ENCODE results near the gene FES. TPM values are rescaled to one million over a fixed set of nuclear protein-coding genes. Genes with fewer than 3 reads are reported as not detected.
A peak's percentile ranks its signal among the peaks of the same experiment; 100 is the strongest.

Gene FES
- total and polyA plus RNA-seq, 11 donors = 10.7 to 37.5 (median 15.9) TPM

DNA sequence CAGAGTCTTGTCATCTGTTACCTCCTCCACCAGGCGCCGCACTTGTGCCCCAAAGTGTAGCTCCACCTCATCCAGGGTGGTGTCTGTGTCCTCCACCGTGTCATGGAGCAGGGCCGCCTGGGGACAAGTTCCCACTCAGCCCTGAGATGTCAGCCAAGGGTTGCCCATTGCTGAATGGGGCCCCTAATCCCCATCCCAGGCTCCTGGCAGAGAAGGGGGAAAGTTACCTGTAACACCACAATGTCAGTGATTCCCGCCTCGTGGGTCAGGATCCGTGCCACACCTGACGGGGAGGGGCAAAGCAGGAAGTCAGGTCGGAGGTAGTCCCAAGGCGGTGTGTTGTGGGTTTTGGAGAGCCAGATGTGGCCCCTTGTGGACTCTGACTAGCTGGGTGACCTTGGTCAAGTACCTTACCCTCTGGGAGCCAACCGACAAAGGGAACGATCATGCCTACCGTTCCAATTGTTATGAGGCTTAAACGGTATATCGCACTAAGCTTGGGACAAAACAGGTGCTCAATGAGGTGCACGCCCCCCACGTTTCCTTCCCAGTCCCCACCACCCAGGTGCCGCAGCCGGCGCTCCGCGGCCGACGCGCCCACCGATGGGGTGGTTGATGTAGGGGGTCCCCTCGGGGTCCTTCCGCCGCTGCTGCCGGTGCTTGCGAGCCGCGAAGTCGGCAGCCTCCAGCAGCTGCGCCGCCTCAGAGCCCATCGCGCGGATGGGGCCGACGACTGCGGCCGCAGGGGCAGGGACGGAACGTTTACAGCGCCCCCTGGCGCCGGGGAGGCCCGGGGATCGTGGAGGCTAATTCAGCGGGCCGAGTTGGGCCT is 47.7 kb downstream of the FES start, which contains the start of gene HDDC3:
Gene HDDC3, minus strand, starts transcription at position 722 of the 832 bp plus-strand sequence. Its CDS starts 9 bp downstream, at position 713.
- peak; percentile 90 to 96 (median 93) for DNase-seq
- H3K4me1 ChIP-seq = peaks cover 11 to 67% (median 47%) of the 10 kb centered on the region in 12 donors
- WGBS, 4 donors = 0 to 2% (median 1%) methylated on average over 26 to 52 of the region's 52 CpGs
- H3K9me3 ChIP-seq = no peaks in the 10 kb centered on the region
- H3K27ac ChIP-seq = peak within 1 kb of the TSS; percentile 89 to 97 (median 96)
- TF ChIP-seq CTCF (IDR thresholded peaks at IDR 0.05) = peak; percentile 94 to 99 (median 97)
- TF ChIP-seq POLR2A (IDR thresholded peaks at IDR 0.05) = peak in 1 of 2 donors; percentile 28
- intact Hi-C loops (cut with DNase I) = loop anchor here in 8 of 10 donors (1.0 to 5.0 kb wide), 7 partner anchors 29 to 285 kb away; partner anchors contain the start of gene MAN2A2 (in 5 of the 8)
- H3K27me3 ChIP-seq = no peaks in the 10 kb centered on the region
- H3K36me3 ChIP-seq = peaks cover 0 to 7% (median 4%) of the 10 kb centered on the region in 9 donors
- ATAC-seq = peak; percentile 42 to 66 (median 65)
- H3K4me3 ChIP-seq = peak within 1 kb of the TSS; percentile 48 to 95 (median 86)

- peaks cover 0 to 13% (median 10%) of the 10 kb centered on the region in 9 donors for H3K36me3 ChIP-seq
- H3K27me3 ChIP-seq = no peaks in the 10 kb centered on the region
- H3K9me3 ChIP-seq = no peaks in the 10 kb centered on the region
- DNase-seq (no peak), ATAC-seq (no peak)
- WGBS, 4 donors = 16 to 19% (median 18%) methylated on average over 5 of the region's 5 CpGs
- peak overlapping the region in 9 of 12 donors; percentile 73 to 95 (median 91) for H3K4me3 ChIP-seq
- H3K4me1 ChIP-seq = peaks cover 11 to 69% (median 47%) of the 10 kb centered on the region in 12 donors
- H3K27ac ChIP-seq = peak overlapping the region in 11 of 12 donors; percentile 89 to 97 (median 96)
- intact Hi-C loops (cut with DNase I) = loop anchor here in 7 of 10 donors (1.0 to 5.0 kb wide), 7 partner anchors 30 to 285 kb away; partner anchors contain the start of gene MAN2A2 (in 2 of the 7)
- TF ChIP-seq POLR2A (IDR thresholded peaks at IDR 0.05) = peak in 1 of 2 donors; percentile 3
- peak in 3 of 12 donors; percentile 2 to 6 (median 2) for TF ChIP-seq CTCF (IDR thresholded peaks at IDR 0.05)
These were observed 48.3 kb downstream of the FES start for GRCh38 chr15:90932660-90932991.

DNA sequence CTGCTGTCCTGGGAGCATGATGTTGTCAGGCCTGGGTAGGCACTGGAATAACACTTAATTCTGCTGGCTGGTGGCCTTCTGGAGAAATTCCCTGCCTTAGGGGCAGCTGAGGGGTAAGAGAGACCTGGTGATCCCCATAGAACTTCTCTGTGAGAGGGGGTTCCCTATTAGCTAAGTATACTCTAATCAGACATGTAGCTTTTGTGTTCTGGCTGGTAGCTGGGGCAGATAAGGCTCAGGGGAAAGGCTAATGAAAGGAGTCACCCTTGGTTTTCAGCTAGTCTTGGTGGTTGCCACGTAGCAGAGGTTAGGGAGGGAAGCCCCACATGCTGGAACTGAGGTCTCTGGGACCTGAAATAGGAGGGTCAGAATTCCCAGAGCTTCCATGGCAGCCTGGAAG is 49.0 kb downstream of the FES start:
- H3K9me3 ChIP-seq = no peaks in the 10 kb centered on the region
- H3K36me3 ChIP-seq = peaks cover 0 to 19% (median 17%) of the 10 kb centered on the region in 9 donors
- no peak overlapping the region for H3K4me3 ChIP-seq
- intact Hi-C loops (cut with DNase I) = loop anchor here in 7 of 10 donors (2.0 to 5.0 kb wide), 6 partner anchors 30 to 286 kb away; partner anchors contain the start of gene MAN2A2 (in 2 of the 7)
- DNase-seq = no peak
- WGBS, 4 donors = 62 to 90% (median 66%) methylated on average over 1 of the region's 1 CpG
- H3K27ac ChIP-seq = peak overlapping the region in 3 of 12 donors; percentile 11 to 97 (median 96)
- peaks cover 11 to 66% (median 47%) of the 10 kb centered on the region in 12 donors for H3K4me1 ChIP-seq
- no peak for ATAC-seq
- TF ChIP-seq POLR2A (IDR thresholded peaks at IDR 0.05) (no peak), CTCF (IDR thresholded peaks at IDR 0.05) (no peak)
- no peaks in the 10 kb centered on the region for H3K27me3 ChIP-seq
